SK-N-SH (cell line): Measurements from ENCODE around the gene AKT3. TPM values are rescaled to one million over a fixed set of nuclear protein-coding genes. Genes with fewer than 3 reads are reported as not detected.

Experiments
- CTCF ChIA-PET: fragments of 300-600, 350-600 bp; formaldehyde crosslinking; extraction: SDS; loops from one replicate; lab custom pipeline; 2021; lab: Yijun Ruan, JAX
- POLR2A ChIA-PET: fragments of 350-600 bp; sonication (Branson Sonifier 250); formaldehyde crosslinking; extraction: SDS; loops from one replicate; lab custom pipeline; 2020; ENCODE audit warnings: antibody characterized with exemption, inconsistent platforms; lab: Yijun Ruan, JAX
- DNase-seq: peaks from one replicate; pipeline ENCODE4 v3.0.0; 2012
- H2AFZ ChIP-seq: fragments of 200-600 bp; sonication (generic); 2 replicates; pipeline ENCODE4 v1.8.1; 2016; ENCODE audit warnings: antibody characterized with exemption, mild to moderate bottlenecking, low read depth
- H3F3A ChIP-seq: fragments of 200-600 bp; sonication (generic); replicated peaks from 2 replicates; pipeline ENCODE3; 2016; ENCODE audit warnings: antibody characterized with exemption, mild to moderate bottlenecking; ENCODE audit not compliant: insufficient read depth
- H3K27ac ChIP-seq, 2 experiments: fragments of 200-500 bp in 1 of 2; fragments of 200-600 bp in 1 of 2; sonication (Bioruptor generic) in 1 of 2; sonication (generic), shearing (Covaris generic) in 1 of 2; 2 replicates each; pipeline versions ENCODE4 v1.5.1 to v1.6.1; 2014 to 2016; ENCODE audit warnings: low read depth in 2 of 2, inconsistent platforms in 1 of 2, low read length in 1 of 2, mild to moderate bottlenecking in 1 of 2, mixed read lengths in 1 of 2
- H3K27me3 ChIP-seq: fragments of 200-600 bp; sonication (generic), shearing (Covaris generic); 2 replicates; pipeline ENCODE4 v1.6.1; 2016; ENCODE audit warnings: mixed run types; ENCODE audit not compliant: insufficient read depth
- H3K36me3 ChIP-seq, 2 experiments: fragments of 200-500 bp in 1 of 2; fragments of 200-600 bp in 1 of 2; sonication (Bioruptor generic) in 1 of 2; sonication (generic) in 1 of 2; replicated peaks in 1 of 2; 2 replicates each; pipeline versions ENCODE3 to v1.5.1; 2014 to 2016; ENCODE audit warnings: low read length in 1 of 2, mild to moderate bottlenecking in 1 of 2; ENCODE audit not compliant: insufficient read depth in 2 of 2, control insufficient read depth in 1 of 2
- H3K4me1 ChIP-seq, 2 experiments: fragments of 200-500 bp in 1 of 2; fragments of 200-600 bp in 1 of 2; sonication (Bioruptor generic) in 1 of 2; sonication (generic), shearing (Covaris generic) in 1 of 2; 2 replicates each; pipeline versions ENCODE4 v1.5.1 to v1.6.1; 2014 to 2016; ENCODE audit warnings: low read depth in 1 of 2, low read length in 1 of 2, mixed run types in 1 of 2; ENCODE audit not compliant: insufficient read depth in 2 of 2, control insufficient read depth in 1 of 2
- H3K4me2 ChIP-seq: fragments of 200-600 bp; sonication (generic), shearing (Covaris generic); 2 replicates; pipeline ENCODE4 v1.6.1; 2017; ENCODE audit warnings: mixed run types
- H3K4me3 ChIP-seq, 2 experiments: fragments of 200-500 bp in 1 of 2; fragments of 200-600 bp in 1 of 2; sonication (Bioruptor generic) in 1 of 2; sonication (generic), shearing (Covaris generic) in 1 of 2; 2 replicates each; pipeline versions ENCODE4 v1.5.1 to v1.8.1; 2014 to 2016; ENCODE audit warnings: low read depth in 2 of 2, inconsistent platforms in 1 of 2, low read length in 1 of 2, mild to moderate bottlenecking in 1 of 2, mixed read lengths in 1 of 2, moderate library complexity in 1 of 2
- H3K79me2 ChIP-seq: fragments of 200-600 bp; sonication (generic); 2 replicates; pipeline ENCODE4 v1.8.1; 2017; ENCODE audit warnings: mild to moderate bottlenecking; ENCODE audit not compliant: insufficient read depth
- H3K9ac ChIP-seq: fragments of 200-600 bp; sonication (generic); 2 replicates; pipeline ENCODE4 v1.6.1; 2017; ENCODE audit warnings: mixed run types
- H3K9me2 ChIP-seq: fragments of 200-600 bp; sonication (generic); 2 replicates; pipeline ENCODE4 v1.6.1; 2017; ENCODE audit warnings: mixed run types
- H3K9me3 ChIP-seq: fragments of 200-600 bp; sonication (generic); 2 replicates; pipeline ENCODE4 v1.6.1; 2017; ENCODE audit warnings: mixed run types, mild to moderate bottlenecking, moderate library complexity
- H4K20me1 ChIP-seq: fragments of 200-600 bp; sonication (generic); 2 replicates; pipeline ENCODE4 v1.6.1; 2017; ENCODE audit warnings: mild to moderate bottlenecking, mixed run types; ENCODE audit not compliant: insufficient read depth
- CTCF ChIP-seq: fragments of 200-600 bp; sonication (generic); IDR thresholded peaks from 2 replicates; pipeline ENCODE4 v1.6.1; 2017; ENCODE audit warnings: antibody characterized with exemption, mild to moderate bottlenecking, moderate library complexity
- EP300 ChIP-seq, 2 experiments: IDR thresholded peaks; 2 replicates each; pipeline versions ENCODE4 v1.4.0 to v1.6.1; 2012; ENCODE audit warnings: borderline replicate concordance in 1 of 2, low read depth in 1 of 2, low read length in 1 of 2
- EZH2phosphoT487 ChIP-seq: fragments of 200-600 bp; sonication (generic); IDR thresholded peaks from 2 replicates; pipeline ENCODE4 v1.6.1; 2017; ENCODE audit warnings: low read depth, mixed run types, mild to moderate bottlenecking, antibody characterized with exemption, moderate library complexity, borderline replicate concordance
- FOSL2 ChIP-seq: IDR thresholded peaks from 2 replicates; pipeline ENCODE4 v1.4.0; 2012; ENCODE audit warnings: low read depth, mild to moderate bottlenecking, moderate library complexity, borderline replicate concordance
- GATA2 ChIP-seq: sonication (generic); formaldehyde crosslinking; IDR thresholded peaks from 2 replicates; pipeline ENCODE4 v1.5.0; 2020; ENCODE audit warnings: mild to moderate bottlenecking, missing genetic modification reagents
- MAX ChIP-seq: IDR thresholded peaks from 2 replicates; pipeline ENCODE4 v1.4.0; 2012; ENCODE audit warnings: low read depth
- MEF2A ChIP-seq: IDR thresholded peaks from 2 replicates; pipeline ENCODE4 v1.4.0; 2012; ENCODE audit warnings: low read depth, borderline replicate concordance
- MXI1 ChIP-seq: IDR thresholded peaks from 2 replicates; pipeline ENCODE4 v1.6.1; 2012; ENCODE audit warnings: mild to moderate bottlenecking, low read depth, low read length, improper control_type of control experiment
- PBX3 ChIP-seq: IDR thresholded peaks from 2 replicates; pipeline ENCODE4; 2012
- TCF12 ChIP-seq: IDR thresholded peaks from 2 replicates; pipeline ENCODE4 v1.4.0; 2012
- TEAD4 ChIP-seq: IDR thresholded peaks from 2 replicates; pipeline ENCODE4 v1.4.0; 2012; ENCODE audit warnings: mild to moderate bottlenecking, borderline replicate concordance; ENCODE audit not compliant: insufficient read depth
- YY1 ChIP-seq: IDR thresholded peaks from 2 replicates; pipeline ENCODE4 v1.4.0; 2012; ENCODE audit warnings: low read depth, mild to moderate bottlenecking
- WGBS: methylation state at CpG from one replicate; pipeline ENCODE4 v1.1.6; 2017; ENCODE audit warnings: low lambda C conversion rate; 5-methylcytosine and 5-hydroxymethylcytosine counted together
- polyA plus RNA-seq, 3 experiments: library from polyadenylated mRNA; depleted of rRNA; stranded (reverse); fragments of >200 nt; gene quantifications; 2 replicates each; pipeline ENCODE4 v1.2.3, GENCODE V29; 2012

AKT3 gene
- polyA plus RNA-seq, 1 of the 3 experiments (the other 2 are of a cell fraction): 12.7 TPM

GRCh38 chr1:243716906-243717305, 133.1 kb downstream of the AKT3 start:
- DNase-seq: no peak

GRCh38 chr1:243715285-243715684, 134.8 kb downstream of the AKT3 start:
- no peak for DNase-seq
- H3F3A ChIP-seq: peaks cover 31% of the 10 kb centered on the region
- H3K36me3 ChIP-seq: peaks cover 0 to under 1% of the 10 kb centered on the region in 2 experiments
- no peaks in the 10 kb centered on the region for H3K9me2 ChIP-seq
- no peaks in the 10 kb centered on the region for H3K9me3 ChIP-seq
- peak overlapping the region in 1 of 2 experiments; percentile 91; a peak in 2 of 4 replicates for H3K27ac ChIP-seq
- no peak overlapping the region for H3K4me3 ChIP-seq
- H3K27me3 ChIP-seq: no peaks in the 10 kb centered on the region
- POLR2A ChIA-PET: no interaction called here
- H3K9ac ChIP-seq: no peak overlapping the region
- H3K4me1 ChIP-seq: peaks cover 5 to 43% of the 10 kb centered on the region in 2 experiments; a peak in 3 of 4 replicates
- no peak overlapping the region for H2AFZ ChIP-seq
- no peaks in the 10 kb centered on the region for H4K20me1 ChIP-seq
- H3K4me2 ChIP-seq: no peak overlapping the region
- no peak for TF ChIP-seq EZH2phosphoT487
- H3K79me2 ChIP-seq: peaks cover 86% of the 10 kb centered on the region
- CTCF ChIA-PET: interaction anchor here (2.2 kb wide), 1 partner anchor 557 kb away, joined by 5 read pairs; no protein-coding TSS in a partner anchor
- 91% methylated on average over 3 of the region's 3 CpGs for WGBS

More at GRCh38 chr1:243716906-243717305, 133.1 kb downstream of the AKT3 start:
- Histone ChIP-seq H3K4me2 (no peak overlapping the region), H3K4me3 (no peak overlapping the region), H3K27me3 (no peaks in the 10 kb centered on the region), H3K36me3 (no peaks in the 10 kb centered on the region), H4K20me1 (no peaks in the 10 kb centered on the region), H3K4me1 (peaks cover 5 to 43% of the 10 kb centered on the region in 2 experiments; a peak in 3 of 4 replicates), H3K27ac (peak overlapping the region; percentile 34 to 66), H3K9me2 (no peaks in the 10 kb centered on the region), H3F3A (peaks cover 31% of the 10 kb centered on the region), H3K9ac (no peak overlapping the region), H2AFZ (no peak overlapping the region), H3K9me3 (no peaks in the 10 kb centered on the region), H3K79me2 (peaks cover 85% of the 10 kb centered on the region)
- WGBS: 63% methylated on average over 1 of the region's 1 CpG
- TF ChIP-seq MEF2A: no peak
- no peak for TF ChIP-seq PBX3
- TF ChIP-seq FOSL2: peak; percentile 4; the same call in 1 of the 2 replicates
- ChIA-PET CTCF (interaction anchor here (3.1 kb wide), 1 partner anchor 32 kb away, joined by 9 read pairs; no protein-coding TSS in a partner anchor), POLR2A (no interaction called here)

- no peaks in the 10 kb centered on the region for H3K9me2 ChIP-seq
- H3K27me3 ChIP-seq: no peaks in the 10 kb centered on the region
- DNase-seq: peak; percentile 36
- POLR2A ChIA-PET: interaction anchor here (0.6 to 1.2 kb wide), 4 partner anchors 22 to 1613 kb away, joined by 3 to 5 read pairs (median 4); no protein-coding TSS in a partner anchor
- H4K20me1 ChIP-seq: no peaks in the 10 kb centered on the region
- no peaks in the 10 kb centered on the region for H3K9me3 ChIP-seq
- H3K4me2 ChIP-seq: peak overlapping the region; percentile 63
- peaks cover 94% of the 10 kb centered on the region for H3K79me2 ChIP-seq
- H3K9ac ChIP-seq: peak overlapping the region; percentile 26; the same call in 1 of the 2 replicates
- 17% methylated on average over 10 of the region's 10 CpGs for WGBS
- CTCF ChIA-PET: interaction anchor here (0.6 to 2.2 kb wide), 12 partner anchors 10 to 559 kb away, joined by 3 to 7 read pairs (median 3); no protein-coding TSS in a partner anchor
- H3F3A ChIP-seq: peaks cover 24% of the 10 kb centered on the region
- H3K36me3 ChIP-seq: peaks cover 0 to 2% of the 10 kb centered on the region in 2 experiments
- H3K4me3 ChIP-seq: peak overlapping the region; percentile 21 to 42
- H3K27ac ChIP-seq: peak overlapping the region; percentile 52 to 91
- H2AFZ ChIP-seq: 0 out of 2 replicates have a peak overlapping the region, but pooled peaks have one; percentile 15
- peaks cover 5 to 40% of the 10 kb centered on the region in 2 experiments; a peak in 3 of 4 replicates for H3K4me1 ChIP-seq
- peak; percentile 53 for TF ChIP-seq PBX3
- TF ChIP-seq FOSL2: no peak
- TF ChIP-seq TCF12: peak; percentile 70
- no peak for TF ChIP-seq TEAD4
- peak; percentile 80 for TF ChIP-seq MXI1
- TF ChIP-seq YY1: 0 out of 2 replicates have a peak, but pooled peaks have one; percentile 19
- no peak for TF ChIP-seq CTCF
- TF ChIP-seq GATA2 (CRISPR knock-in tag): no peak
- peak in 1 of 2 experiments; percentile 79; a peak in 2 of 4 replicates for TF ChIP-seq EP300 (IDR thresholded peaks at IDR 0.05; ENCODE audit: borderline replicate concordance in 1 of 2, low read depth in 1 of 2, low read length in 1 of 2)
- 0 out of 2 replicates have a peak, but pooled peaks have one; percentile 9 for TF ChIP-seq MAX
These were observed 136.4 kb downstream of the AKT3 start for GRCh38 chr1:243713470-243714186.
